ENCODE measurements around the gene KCNJ6. TPM values are rescaled to one million over a fixed set of nuclear protein-coding genes. Genes with fewer than 3 reads are reported as not detected.
"Not testable (repeated sequence)": the region's sequence is repeated elsewhere in the genome, so short reads cannot be mapped to it uniquely, and the experiment has no call there.

KCNJ6 gene
- total and polyA plus RNA-seq, 2 donors from 2014 or later, result 0.06 TPM; not detected in 1

DNA sequence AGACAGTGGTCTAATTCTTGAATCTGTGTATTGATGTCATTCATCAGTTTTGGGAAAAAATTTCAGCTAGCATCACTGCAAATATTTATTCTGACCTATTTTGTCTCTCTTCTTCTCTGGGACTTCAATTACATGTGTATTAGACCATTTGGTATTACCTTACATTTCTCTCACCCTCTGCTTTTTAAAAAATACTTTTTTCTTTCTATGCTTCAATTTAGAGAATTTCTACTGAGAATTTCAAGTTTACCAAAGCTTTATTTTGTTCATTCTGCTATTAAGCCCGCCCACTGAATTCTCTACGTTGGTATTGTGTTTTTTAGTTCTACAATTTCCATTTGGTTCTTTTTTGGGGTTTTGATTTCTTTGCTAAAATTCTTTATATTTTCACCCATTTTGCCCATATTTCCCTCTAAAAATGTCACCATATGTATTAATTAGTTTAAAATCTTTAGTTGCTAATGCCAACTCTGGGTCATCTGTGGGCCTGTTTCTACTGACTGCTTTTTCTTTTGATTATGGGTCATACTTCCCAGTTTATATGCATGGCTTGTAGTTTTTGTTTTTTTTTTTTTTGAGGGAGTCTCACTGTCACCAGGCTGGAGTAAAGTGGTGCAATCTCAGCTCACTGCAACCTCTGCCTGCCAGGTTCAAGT is 337.7 kb downstream of the KCNJ6 start:
- FAIRE-seq, result no peak
- intact Hi-C loops (cut with DNase I), result no loop called here

DNA sequence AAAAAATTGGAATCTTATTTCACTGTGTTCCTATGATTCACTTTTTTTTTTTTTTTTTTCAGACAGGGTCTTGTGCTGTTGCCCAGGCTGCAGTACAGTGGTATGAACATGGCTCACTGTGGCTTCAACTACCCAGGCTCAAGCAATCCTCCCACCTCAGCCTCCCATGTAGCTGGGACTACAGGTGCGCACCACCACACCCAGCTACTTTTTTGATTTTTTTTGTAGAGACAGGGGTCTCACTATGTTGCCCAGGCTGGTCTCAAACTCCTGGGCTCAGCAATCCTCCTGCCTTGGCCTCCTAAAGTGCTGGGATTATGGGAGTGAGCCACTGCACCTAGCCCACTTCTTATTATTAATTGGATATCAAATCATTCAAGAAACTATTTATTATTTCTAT is 339.3 kb downstream of the KCNJ6 start:
- not testable (repeated sequence) for H3K9ac ChIP-seq (ENCODE audit: low read length in 3 of 3)

More for the DNA sequence above, 337.7 kb downstream of the KCNJ6 start:
- no peaks in the 10 kb centered on the region for H3K4me1 ChIP-seq (ENCODE audit: control insufficient read depth in 2 of 3, insufficient read depth in 2 of 3, low read depth in 1 of 3, low read length in 3 of 3)
- TF ChIP-seq, protein P1, sequence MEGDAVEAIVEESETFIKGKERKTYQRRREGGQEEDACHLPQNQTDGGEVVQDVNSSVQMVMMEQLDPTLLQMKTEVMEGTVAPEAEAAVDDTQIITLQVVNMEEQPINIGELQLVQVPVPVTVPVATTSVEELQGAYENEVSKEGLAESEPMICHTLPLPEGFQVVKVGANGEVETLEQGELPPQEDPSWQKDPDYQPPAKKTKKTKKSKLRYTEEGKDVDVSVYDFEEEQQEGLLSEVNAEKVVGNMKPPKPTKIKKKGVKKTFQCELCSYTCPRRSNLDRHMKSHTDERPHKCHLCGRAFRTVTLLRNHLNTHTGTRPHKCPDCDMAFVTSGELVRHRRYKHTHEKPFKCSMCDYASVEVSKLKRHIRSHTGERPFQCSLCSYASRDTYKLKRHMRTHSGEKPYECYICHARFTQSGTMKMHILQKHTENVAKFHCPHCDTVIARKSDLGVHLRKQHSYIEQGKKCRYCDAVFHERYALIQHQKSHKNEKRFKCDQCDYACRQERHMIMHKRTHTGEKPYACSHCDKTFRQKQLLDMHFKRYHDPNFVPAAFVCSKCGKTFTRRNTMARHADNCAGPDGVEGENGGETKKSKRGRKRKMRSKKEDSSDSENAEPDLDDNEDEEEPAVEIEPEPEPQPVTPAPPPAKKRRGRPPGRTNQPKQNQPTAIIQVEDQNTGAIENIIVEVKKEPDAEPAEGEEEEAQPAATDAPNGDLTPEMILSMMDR (IDR thresholded peaks at IDR 0.05; ENCODE audit: borderline replicate concordance, extremely low read depth, insufficient read depth), result no peak
- H3K27me3 ChIP-seq (ENCODE audit: control insufficient read depth, insufficient read depth, low read length), result no peaks in the 10 kb centered on the region
- no peaks in the 10 kb centered on the region for H3K36me3 ChIP-seq (ENCODE audit: control insufficient read depth in 2 of 3, insufficient read depth in 3 of 3, low read length in 3 of 3)
- H3K4me3 ChIP-seq (ENCODE audit: low read length in 3 of 3), result no peak overlapping the region
- no peak overlapping the region for H3K9ac ChIP-seq (ENCODE audit: low read length in 3 of 3)
- peaks cover 0 to 13% (median 0%) of the 10 kb centered on the region in 3 donors for H3K9me3 ChIP-seq (ENCODE audit: control insufficient read depth in 2 of 3, insufficient read depth in 1 of 3, low read length in 3 of 3)
- no peak overlapping the region for H3K27ac ChIP-seq (ENCODE audit: low read depth in 2 of 2, low read length in 2 of 2)
- DNase-seq, result no peak

DNA sequence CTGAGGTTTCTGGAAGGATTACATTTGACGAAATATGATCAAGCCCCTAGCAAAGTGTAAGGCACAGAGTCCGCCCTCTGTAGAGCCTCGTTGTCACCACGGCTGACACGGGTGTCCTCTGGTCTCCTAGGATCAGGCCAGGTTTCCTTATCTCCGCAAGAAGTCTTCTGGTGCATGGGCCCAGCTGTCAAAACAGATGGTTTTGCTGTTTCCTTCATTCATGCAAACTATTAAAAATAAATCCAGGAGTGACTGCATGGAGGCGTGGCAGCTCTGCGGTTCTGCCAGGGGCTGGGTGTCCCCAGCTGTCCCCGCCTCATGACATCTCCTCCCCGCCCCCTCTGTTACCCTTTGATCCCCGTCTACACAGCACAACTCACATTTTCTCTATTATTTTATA is 340.7 kb downstream of the KCNJ6 start:
- DNase-seq (no peak), FAIRE-seq (no peak)
- H3K4me3 ChIP-seq (ENCODE audit: low read length in 3 of 3), result no peak overlapping the region
- peaks cover 0 to 13% (median 0%) of the 10 kb centered on the region in 3 donors for H3K9me3 ChIP-seq (ENCODE audit: control insufficient read depth in 2 of 3, insufficient read depth in 1 of 3, low read length in 3 of 3)
- intact Hi-C loops (cut with DNase I), result no loop called here
- no peaks in the 10 kb centered on the region for H3K4me1 ChIP-seq (ENCODE audit: control insufficient read depth in 2 of 3, insufficient read depth in 2 of 3, low read depth in 1 of 3, low read length in 3 of 3)
- H3K27ac ChIP-seq (ENCODE audit: low read depth in 2 of 2, low read length in 2 of 2), result no peak overlapping the region
- no peak overlapping the region for H3K9ac ChIP-seq (ENCODE audit: low read length in 3 of 3)
- no peaks in the 10 kb centered on the region for H3K27me3 ChIP-seq (ENCODE audit: control insufficient read depth, insufficient read depth, low read length)
- no peaks in the 10 kb centered on the region for H3K36me3 ChIP-seq (ENCODE audit: control insufficient read depth in 2 of 3, insufficient read depth in 3 of 3, low read length in 3 of 3)
- TF ChIP-seq, protein P1 (IDR thresholded peaks at IDR 0.05; ENCODE audit: borderline replicate concordance, extremely low read depth, insufficient read depth), result no peak

More for the DNA sequence above, 339.3 kb downstream of the KCNJ6 start:
- FAIRE-seq; H3K36me3 ChIP-seq (ENCODE audit: control insufficient read depth in 2 of 3, insufficient read depth in 3 of 3, low read length in 3 of 3); H3K4me3 ChIP-seq (ENCODE audit: low read length in 3 of 3); intact Hi-C loops (cut with DNase I); DNase-seq; H3K27me3 ChIP-seq (ENCODE audit: control insufficient read depth, insufficient read depth, low read length); H3K4me1 ChIP-seq (ENCODE audit: control insufficient read depth in 2 of 3, insufficient read depth in 2 of 3, low read depth in 1 of 3, low read length in 3 of 3); H3K27ac ChIP-seq (ENCODE audit: low read depth in 2 of 2, low read length in 2 of 2): not testable (repeated sequence)
- H3K9me3 ChIP-seq (ENCODE audit: control insufficient read depth in 2 of 3, insufficient read depth in 1 of 3, low read length in 3 of 3), result peaks cover 0 to 13% (median 0%) of the 10 kb centered on the region in 3 donors

DNA sequence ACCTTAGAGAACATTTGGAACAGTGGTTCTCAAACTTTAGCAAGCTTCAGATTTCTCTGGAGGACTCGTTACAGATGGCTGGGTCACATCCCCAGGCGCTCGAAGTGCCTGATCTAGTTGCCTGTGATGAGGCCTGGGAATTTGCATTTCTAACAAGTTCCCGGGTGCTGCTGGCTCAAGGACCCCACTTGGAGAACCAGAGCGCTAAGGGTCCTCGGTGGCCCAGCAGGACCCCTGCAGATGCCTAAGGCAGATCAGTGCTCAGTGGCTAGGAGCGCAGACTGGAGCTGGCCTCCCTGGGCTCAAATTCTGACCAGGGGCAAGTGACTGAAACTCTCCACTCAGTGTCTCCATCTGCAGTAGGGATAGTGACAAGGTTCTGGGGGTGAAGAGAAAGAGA is 341.5 kb downstream of the KCNJ6 start:
- no peaks in the 10 kb centered on the region for H3K4me1 ChIP-seq (ENCODE audit: control insufficient read depth in 2 of 3, insufficient read depth in 2 of 3, low read depth in 1 of 3, low read length in 3 of 3)
- FAIRE-seq (no peak), DNase-seq (no peak)
- H3K4me3 ChIP-seq (ENCODE audit: low read length in 3 of 3), result no peak overlapping the region
- TF ChIP-seq, protein P1 (IDR thresholded peaks at IDR 0.05; ENCODE audit: borderline replicate concordance, extremely low read depth, insufficient read depth), result no peak
- intact Hi-C loops (cut with DNase I), result no loop called here
- no peak overlapping the region for H3K9ac ChIP-seq (ENCODE audit: low read length in 3 of 3)
- peaks cover 0 to 13% (median 0%) of the 10 kb centered on the region in 3 donors for H3K9me3 ChIP-seq (ENCODE audit: control insufficient read depth in 2 of 3, insufficient read depth in 1 of 3, low read length in 3 of 3)
- no peaks in the 10 kb centered on the region for H3K36me3 ChIP-seq (ENCODE audit: control insufficient read depth in 2 of 3, insufficient read depth in 3 of 3, low read length in 3 of 3)
- H3K27ac ChIP-seq (ENCODE audit: low read depth in 2 of 2, low read length in 2 of 2), result no peak overlapping the region
- no peaks in the 10 kb centered on the region for H3K27me3 ChIP-seq (ENCODE audit: control insufficient read depth, insufficient read depth, low read length)

Data from kidney (tissue), 14 donors.